NCI-H1105 treated with DMSO at 0.1 percent for 48 hours (cell line): ENCODE measurements around the gene NEK5.
"Not testable (repeated sequence)": the region's sequence is repeated elsewhere in the genome, so short reads cannot be mapped to it uniquely, and the experiment has no call there.

Experiments
- DNase-seq: peaks from one replicate; lab custom pipeline; 2025; lab: John Stamatoyannopoulos, UW

Gene NEK5

DNA sequence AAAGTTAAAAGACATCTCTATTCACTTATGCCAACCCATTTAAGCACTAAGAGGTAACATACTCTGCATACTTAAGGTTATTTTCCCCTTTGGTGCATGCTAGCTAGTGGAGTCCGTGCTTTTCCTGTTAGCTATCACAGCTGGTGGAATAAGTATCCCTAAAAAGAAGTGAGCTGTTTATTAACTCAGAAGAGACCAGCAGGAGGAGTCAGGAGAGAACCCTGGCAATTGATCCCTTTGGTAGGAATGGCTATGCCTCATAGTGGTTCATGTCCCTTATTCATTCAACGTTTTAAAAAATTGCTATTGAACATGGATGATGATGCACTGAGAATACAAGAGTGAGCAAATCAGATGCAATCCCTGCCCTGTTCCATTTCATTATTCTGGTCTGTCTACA, 12.4 kb upstream of the NEK5 start:
- DNase-seq = no peak

- DNase-seq = no peak
Observed at GRCh38 chr13:52137489-52137888, 8.6 kb upstream of the NEK5 start.

DNA sequence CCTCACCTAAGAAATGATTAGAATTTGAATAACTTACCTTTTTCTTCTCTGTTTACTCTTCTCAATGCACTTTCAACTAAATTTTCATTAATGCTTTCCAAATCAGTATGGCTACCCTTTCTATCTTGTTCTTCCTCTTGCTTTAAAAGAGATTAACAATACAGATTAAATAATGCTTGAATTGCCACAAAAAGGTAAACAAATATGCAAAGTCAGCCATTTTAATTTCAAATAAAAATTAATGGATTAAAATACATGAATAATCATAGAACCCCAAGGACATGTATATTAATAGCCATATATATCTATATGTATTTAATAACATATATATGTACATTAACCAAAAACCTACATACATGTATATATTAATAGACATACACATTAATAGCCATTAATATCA, 7.9 kb upstream of the NEK5 start:
- DNase-seq = no peak

DNA sequence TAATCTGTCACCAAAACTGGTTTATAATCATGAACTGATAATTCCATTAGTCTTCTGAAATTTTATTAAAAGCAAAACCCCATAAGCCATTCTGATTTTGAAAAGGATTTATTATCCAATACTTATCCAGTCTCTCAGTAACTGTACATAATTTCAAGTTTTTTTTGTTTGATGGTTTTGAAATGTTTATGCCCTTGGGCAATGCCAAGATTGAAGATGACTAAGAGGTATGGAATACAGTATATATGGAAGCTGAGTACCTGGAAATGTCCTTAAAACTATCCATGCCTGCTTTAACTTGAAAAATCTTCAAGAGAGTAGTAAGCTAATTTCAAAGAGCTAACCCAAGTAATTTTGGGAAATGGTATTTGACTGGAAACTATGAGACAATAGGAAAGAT, 1.8 kb upstream of the NEK5 start:
- no peak for DNase-seq

DNA sequence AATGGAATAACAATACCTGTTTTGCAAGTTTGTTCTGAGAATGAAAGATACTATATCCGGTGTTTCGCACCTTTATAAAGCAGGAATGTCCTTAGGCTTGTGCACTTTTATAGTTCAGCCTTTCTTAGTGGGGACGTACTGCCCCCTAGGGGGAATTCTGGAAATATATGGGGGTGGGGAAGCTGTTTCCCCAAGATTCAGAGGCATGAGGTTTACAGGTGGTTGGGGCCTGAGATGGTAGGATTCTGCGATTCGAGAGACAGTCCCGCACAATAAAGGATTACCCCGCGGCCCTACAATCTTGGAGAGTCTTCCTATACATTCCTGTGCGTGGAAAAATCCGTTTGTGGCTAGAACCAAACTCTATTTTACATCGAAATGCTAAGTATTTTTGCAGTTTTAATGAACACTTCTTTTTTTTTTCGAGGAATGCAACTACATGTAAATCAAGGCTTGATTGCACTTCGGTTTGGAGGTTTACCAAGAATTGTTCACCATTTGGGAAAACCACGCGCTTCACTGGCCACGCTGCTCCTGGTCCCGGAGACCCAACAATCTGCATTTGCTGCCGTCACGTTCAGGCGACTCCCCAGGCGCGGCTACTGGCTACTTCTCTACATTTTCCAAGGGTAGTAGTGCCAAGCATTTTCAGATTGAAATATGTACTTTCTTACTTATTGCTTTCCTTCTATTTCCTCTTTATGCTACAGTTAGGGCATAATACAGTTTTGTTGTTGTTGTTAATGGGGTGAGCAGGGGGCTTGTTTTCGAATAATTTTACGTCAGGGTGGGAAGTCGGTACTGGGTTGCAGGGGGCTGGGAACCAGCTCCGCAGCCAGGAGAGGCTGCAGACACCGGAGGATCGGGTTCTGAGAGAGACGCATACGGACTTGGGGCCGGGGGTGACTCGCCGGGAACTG, 830 bp downstream of the NEK5 start:
- peak; percentile 59 for DNase-seq

DNA sequence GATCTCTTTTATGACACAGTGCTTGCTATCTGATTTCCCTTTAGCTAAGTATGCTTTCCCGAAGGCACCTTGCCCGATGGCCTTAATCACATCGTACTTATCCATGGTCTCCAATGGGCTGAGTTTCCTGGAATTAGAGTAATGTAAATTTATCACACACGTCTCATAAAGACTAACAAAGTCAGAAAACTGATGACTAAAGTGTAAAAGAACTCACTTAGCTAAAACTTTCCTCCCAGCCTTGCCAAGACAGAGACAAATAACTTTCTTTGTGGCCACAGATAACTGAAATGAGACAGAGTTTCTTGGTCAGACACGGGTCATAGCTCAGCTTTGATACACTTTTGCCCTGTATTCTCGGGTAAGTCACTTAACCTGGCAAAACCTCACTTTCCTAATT, 1.5 kb downstream of the NEK5 start:
- no peak for DNase-seq

DNA sequence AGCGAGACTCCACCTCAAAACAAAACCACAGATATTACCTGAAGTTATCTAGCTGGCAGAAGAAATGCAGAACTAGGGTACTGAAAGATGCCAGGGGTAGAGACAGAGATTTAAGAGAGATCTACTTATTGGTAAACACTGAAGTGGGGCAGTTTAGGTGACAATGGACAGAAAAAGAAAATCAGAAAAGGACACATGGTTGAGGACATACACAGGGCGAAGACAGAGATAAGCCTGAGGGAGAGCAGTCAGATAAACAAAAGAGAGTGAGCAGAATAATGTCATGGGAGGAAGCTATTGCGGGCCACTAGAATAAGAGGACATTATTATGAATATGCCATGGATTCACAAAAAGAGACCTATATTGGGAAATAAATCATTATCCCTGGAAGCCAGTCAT, 3.3 kb downstream of the NEK5 start:
- DNase-seq = no peak

DNA sequence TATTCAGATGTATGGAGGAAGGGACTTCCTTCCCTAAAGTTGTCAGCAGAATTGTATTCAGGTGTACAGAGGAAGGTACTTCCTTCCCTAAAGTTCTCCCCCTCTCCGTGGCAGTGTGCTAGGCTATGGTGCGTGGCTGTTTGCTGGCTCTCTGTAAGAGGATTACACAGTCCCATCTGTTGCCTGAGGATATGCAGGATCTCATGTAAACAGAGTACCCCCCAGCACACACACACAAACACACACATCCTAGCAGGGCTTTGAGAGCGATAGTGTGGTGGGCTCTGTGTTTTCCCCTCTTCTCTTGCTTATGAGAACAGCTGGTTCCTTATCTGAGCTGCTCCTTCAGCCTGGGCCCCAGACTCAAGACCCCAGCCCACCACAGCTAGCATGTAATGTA, 10.3 kb downstream of the NEK5 start:
- no peak for DNase-seq

DNA sequence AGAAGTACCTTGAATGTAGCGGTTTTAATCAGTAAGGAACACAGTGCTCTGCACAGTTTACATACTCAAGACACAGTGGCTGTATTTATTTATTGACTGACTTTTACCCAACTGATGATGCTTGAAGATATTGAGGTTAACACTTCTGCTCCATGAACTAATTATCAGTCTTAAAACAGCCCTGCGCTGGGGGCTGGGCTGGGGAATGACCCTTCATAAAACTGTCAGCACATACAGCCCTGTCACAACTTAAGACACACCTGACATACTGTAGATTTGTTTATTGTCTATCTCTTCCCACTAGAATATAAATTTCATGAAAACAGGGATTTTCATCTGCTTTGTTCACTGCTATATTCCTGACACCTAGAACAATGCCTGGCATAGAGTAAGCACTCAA, 10.8 kb downstream of the NEK5 start:
- DNase-seq = no peak

- no peak for DNase-seq
Observed at GRCh38 chr13:52112591-52112990, 16.3 kb downstream of the NEK5 start.

- DNase-seq = no peak
Observed at GRCh38 chr13:52109116-52109670, 19.7 kb downstream of the NEK5 start.

GRCh38 chr13:52105841-52106240, 23.0 kb downstream of the NEK5 start:
- no peak for DNase-seq

- no peak for DNase-seq
Observed at GRCh38 chr13:52104624-52105023, 24.2 kb downstream of the NEK5 start.

DNA sequence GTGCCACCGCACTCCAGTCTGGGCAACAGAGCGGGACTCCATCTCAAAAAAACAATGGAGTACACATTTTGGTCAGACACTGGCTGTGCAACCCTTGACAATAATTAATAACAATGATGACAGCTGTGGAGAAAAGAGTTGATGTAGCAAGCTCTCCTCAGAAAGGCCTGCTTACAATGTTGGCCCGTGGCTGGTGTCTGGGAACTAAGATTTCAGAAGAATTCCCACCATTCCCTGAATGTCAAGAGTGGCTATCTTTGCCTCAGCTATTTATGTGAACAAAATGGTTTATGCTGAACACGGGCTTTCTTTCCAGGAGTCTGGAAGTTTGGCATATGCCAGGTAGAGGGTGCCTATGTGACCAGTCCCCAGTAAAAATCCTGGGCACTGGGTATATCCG, 25.5 kb downstream of the NEK5 start:
- no peak for DNase-seq

DNA sequence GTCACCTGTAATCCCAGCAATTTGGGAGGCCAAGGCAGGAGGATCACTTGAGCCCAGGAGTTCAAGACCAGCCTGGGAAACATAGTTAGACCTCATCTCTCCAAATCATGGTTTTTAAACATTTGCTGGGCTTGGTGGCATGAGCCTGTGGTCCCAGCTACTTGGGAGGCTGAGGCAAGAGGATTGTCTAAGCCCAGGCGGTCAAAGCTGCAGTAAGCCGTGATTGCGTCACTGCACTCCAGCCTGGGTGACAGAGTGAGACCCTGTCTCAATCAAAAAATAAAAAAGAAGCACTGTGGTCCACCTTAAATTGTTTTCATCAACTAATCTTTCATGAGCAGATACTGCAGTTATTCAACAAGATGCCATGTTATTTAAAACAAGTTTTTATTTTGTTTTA, 26.4 kb downstream of the NEK5 start:
- DNase-seq = not testable (repeated sequence)

GRCh38 chr13:52097197-52097596, 31.7 kb downstream of the NEK5 start:
- no peak for DNase-seq

DNA sequence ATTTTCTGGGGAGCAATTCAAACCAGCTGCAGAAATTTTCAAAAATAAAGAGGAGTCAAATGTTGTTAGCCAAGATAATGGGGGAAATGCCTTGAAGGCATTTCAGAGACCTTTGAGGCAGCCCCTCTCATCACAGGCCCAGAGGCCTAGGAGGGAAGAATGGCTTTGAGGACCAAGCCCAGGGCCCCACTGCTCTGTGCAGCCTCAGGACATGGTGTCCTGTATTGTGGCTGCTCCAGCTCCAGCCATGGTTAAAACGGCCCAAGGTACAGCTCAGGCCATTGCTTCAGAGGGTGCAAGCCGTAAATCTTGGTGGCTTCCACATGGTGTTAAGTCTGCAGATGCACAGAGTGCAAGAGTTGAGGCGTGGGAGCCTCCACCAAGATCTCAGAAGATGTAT, 32.1 kb downstream of the NEK5 start:
- no peak for DNase-seq

DNA sequence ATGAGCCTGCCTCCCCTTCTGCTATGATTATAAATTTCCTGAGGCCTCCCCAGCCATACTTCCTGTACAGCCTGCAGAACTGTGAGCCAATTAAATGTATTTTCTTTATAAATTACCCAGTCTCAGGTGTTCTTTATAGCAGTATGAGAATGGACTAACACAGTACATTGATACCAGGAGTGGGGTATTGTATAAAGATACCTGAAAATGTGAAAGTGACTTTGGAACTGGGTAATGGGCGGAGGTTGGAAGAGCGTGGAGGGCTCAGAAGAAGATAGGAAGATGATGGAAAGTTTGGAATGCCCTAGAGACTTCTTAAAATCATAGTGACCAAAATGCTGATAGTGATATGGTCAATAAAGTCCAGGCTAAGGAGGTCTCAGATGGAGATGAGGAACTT, 32.8 kb downstream of the NEK5 start:
- DNase-seq = no peak

- DNase-seq = no peak
Observed at GRCh38 chr13:52092087-52092486, 36.8 kb downstream of the NEK5 start.

GRCh38 chr13:52091473-52091872, 37.4 kb downstream of the NEK5 start:
- no peak for DNase-seq

DNA sequence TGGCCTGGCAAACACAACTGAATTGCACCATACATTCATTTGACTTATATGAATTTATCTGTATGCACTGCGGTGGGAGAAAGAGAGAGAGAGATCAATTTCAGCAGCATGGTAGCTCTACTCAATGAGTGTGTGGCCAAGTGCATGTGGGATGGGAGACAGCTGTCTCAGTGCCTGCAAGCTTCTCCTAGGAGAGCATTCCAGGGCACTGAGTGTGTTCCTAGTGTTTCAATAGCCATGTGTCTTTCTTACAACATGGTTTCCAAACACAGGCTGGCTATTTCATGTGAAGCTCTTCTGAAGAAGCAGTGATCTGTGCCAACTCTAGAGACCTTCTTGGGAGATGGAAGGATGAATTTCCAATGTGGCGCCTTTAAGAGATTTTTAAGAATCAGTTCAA, 43.5 kb downstream of the NEK5 start:
- no peak for DNase-seq

DNA sequence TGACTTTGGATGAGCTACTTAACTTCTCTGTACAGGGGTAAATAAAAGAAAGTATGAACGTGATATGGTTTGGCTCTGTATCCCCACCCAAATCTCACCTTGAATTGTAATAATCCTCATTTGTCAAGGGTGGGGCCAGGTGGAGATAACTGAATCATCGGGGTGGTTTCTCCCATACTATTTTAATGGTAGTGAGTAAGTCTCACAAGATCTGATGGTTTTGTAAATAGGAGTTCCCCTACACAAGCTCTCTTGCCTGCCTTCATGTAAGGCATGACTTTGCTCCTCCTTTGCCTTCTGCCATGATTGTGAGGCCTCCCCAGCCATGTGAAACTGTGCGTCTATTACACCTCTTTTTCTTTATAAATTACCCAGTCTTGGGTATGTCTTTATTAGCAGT, 43.9 kb downstream of the NEK5 start:
- DNase-seq = not testable (repeated sequence)

DNA sequence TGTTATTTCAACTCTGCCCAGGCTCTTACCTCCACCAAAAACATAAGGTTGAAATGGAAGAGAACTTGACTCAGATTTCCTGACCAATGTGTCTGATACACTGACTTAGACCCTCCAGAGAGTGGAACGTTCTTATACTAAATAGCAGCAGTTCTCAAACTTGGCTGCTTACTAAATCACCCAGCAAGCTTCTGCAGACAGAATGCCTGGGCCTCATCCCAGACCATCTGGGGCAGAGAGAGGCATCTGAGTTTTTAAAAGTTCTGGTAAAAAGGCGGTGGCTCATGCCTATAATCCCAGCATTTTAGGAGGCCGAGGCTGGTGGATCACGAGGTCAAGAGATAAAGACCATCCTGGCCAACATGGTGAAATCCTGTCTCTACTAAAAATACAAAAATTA, 46.3 kb downstream of the NEK5 start:
- no peak for DNase-seq

DNA sequence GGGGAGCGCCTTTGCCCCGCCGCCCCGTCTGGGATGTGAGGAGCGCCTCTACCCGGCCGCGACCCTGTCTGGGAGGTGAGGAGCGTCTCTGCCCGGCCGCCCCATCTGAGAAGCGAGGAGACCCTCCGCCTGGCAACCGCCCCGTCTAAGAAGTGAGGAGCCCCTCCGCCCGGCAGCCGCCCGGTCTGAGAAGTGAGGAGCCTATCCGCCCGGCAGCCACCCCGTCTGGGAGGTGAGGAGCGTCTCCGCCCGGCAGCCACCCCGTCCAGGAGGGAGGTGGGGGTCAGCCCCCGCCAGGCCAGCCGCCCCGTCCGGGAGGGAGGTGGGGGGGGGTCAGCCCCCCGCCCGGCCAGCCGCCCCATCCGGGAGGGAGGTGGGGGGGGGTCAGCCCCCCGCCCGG, 49.0 kb downstream of the NEK5 start:
- not testable (repeated sequence) for DNase-seq
